WERI-Rb-1 (cell line): ENCODE measurements around the gene ACAT1.

Experiments
- DNase-seq: peaks from one replicate; pipeline ENCODE4 v3.0.0-alpha.2; 2020
- H3K27ac ChIP-seq: fragments of 250-450 bp; sonication (Bioruptor Pico); 2 replicates; pipeline ENCODE4 v1.5.1; 2020; ENCODE audit warnings: mild to moderate bottlenecking, moderate library complexity
- H3K27me3 ChIP-seq: fragments of 250-450 bp; sonication (Bioruptor Pico); 2 replicates; pipeline ENCODE4 v1.5.1; 2021; ENCODE audit warnings: mild to moderate bottlenecking, low read depth, moderate library complexity; ENCODE audit not compliant: insufficient read depth, severe bottlenecking
- H3K36me3 ChIP-seq: fragments of 250-450 bp; sonication (Bioruptor Pico); 2 replicates; pipeline ENCODE4 v1.5.1; 2020; ENCODE audit warnings: mild to moderate bottlenecking, moderate library complexity
- H3K4me3 ChIP-seq: 2 replicates; pipeline ENCODE4 v1.5.1; 2011; ENCODE audit warnings: low read depth, mild to moderate bottlenecking, control low read depth, low read length
- H3K9me3 ChIP-seq: fragments of 250-450 bp; sonication (Bioruptor Pico); 2 replicates; pipeline ENCODE4 v1.5.1; 2021; ENCODE audit warnings: mild to moderate bottlenecking, moderate library complexity; ENCODE audit not compliant: severe bottlenecking
- CTCF ChIP-seq: IDR thresholded peaks from 2 replicates; pipeline ENCODE4 v1.5.1; 2011; ENCODE audit warnings: low read depth, mild to moderate bottlenecking, control low read depth, inconsistent platforms, low read length

ACAT1 gene

GRCh38 chr11:108135845-108136544 is 14.6 kb downstream of the ACAT1 start:
- Histone ChIP-seq H3K9me3 (no peaks in the 10 kb centered on the region), H3K27me3 (no peaks in the 10 kb centered on the region), H3K4me3 (no peak overlapping the region), H3K36me3 (peaks cover 56% of the 10 kb centered on the region), H3K27ac (no peak overlapping the region)
- no peak for TF ChIP-seq CTCF
- DNase-seq: no peak

DNA sequence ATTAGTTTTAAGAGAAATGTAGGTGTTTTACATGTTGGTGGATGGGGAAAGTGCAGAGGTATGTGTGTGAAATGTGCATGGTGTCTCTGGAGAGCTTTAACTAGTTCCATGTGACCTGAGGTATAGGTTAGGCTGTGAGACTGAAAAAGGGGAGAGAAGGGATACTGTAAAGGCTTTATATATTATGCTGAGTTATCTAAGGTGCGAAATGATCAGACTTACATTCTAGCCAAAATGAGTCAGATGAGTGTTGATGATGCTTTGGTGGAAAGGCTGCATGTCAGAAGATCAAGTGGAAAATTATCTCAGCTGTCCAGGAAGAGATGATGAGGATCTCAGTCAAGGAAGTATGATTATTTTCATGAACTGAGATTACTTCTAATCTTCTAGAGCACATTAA is 15.8 kb downstream of the ACAT1 start:
- Histone ChIP-seq H3K9me3 (no peaks in the 10 kb centered on the region), H3K27ac (no peak overlapping the region), H3K36me3 (peaks cover 57% of the 10 kb centered on the region), H3K4me3 (no peak overlapping the region), H3K27me3 (no peaks in the 10 kb centered on the region)
- no peak for TF ChIP-seq CTCF
- no peak for DNase-seq

GRCh38 chr11:108142304-108142703 is 20.9 kb downstream of the ACAT1 start:
- H3K27me3 ChIP-seq: no peaks in the 10 kb centered on the region
- H3K27ac ChIP-seq: no peak overlapping the region
- H3K9me3 ChIP-seq: no peaks in the 10 kb centered on the region
- peaks cover 67% of the 10 kb centered on the region for H3K36me3 ChIP-seq
- no peak for DNase-seq
- TF ChIP-seq CTCF: no peak
- no peak overlapping the region for H3K4me3 ChIP-seq

DNA sequence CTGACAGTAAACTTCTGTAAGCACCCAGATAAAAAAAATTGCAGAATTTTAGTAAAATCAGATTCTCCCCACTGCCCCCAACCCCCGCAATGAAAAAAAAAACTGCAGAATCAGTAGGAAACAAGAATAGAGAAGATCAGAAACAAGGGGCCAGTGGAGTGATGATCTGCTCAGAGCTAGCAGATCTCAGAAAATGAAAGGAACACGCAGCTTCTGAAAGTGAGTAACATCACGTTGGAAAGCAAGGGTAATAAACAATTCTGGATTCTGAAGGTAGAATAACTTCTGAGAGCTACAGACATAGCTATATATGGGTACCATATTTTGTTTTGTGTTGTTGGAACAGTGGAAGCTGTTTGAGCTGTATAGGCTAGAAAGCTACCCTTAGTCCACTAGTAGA is 23.2 kb downstream of the ACAT1 start:
- no peak for TF ChIP-seq CTCF
- Histone ChIP-seq H3K4me3 (no peak overlapping the region), H3K9me3 (no peaks in the 10 kb centered on the region), H3K27me3 (no peaks in the 10 kb centered on the region), H3K36me3 (peaks cover 73% of the 10 kb centered on the region), H3K27ac (no peak overlapping the region)
- DNase-seq: no peak

DNA sequence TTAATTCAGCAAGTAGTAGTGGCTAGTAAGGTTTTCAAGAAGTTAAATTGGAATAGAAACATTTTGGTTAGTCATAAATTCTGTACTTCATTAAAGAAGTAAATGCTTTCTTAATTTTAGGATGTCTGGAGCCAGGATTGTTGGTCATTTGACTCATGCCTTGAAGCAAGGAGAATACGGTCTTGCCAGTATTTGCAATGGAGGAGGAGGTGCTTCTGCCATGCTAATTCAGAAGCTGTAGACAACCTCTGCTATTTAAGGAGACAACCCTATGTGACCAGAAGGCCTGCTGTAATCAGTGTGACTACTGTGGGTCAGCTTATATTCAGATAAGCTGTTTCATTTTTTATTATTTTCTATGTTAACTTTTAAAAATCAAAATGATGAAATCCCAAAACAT is 25.8 kb downstream of the ACAT1 start:
- Histone ChIP-seq H3K9me3 (no peaks in the 10 kb centered on the region), H3K27me3 (no peaks in the 10 kb centered on the region), H3K4me3 (no peak overlapping the region), H3K36me3 (peaks cover 83% of the 10 kb centered on the region), H3K27ac (no peak overlapping the region)
- TF ChIP-seq CTCF: no peak
- DNase-seq: no peak

- H3K36me3 ChIP-seq: peaks cover 80% of the 10 kb centered on the region
- no peak for TF ChIP-seq CTCF
- no peak for DNase-seq
- no peak overlapping the region for H3K4me3 ChIP-seq
- H3K27ac ChIP-seq: no peak overlapping the region
- no peaks in the 10 kb centered on the region for H3K27me3 ChIP-seq
- no peaks in the 10 kb centered on the region for H3K9me3 ChIP-seq
Measured at GRCh38 chr11:108148556-108148955, 27.2 kb downstream of the ACAT1 start.
